ENCODE results near the gene TMEM88. TPM values are rescaled to one million over a fixed set of nuclear protein-coding genes. Genes with fewer than 3 reads are reported as not detected.
A peak's percentile ranks its signal among the peaks of the same experiment; 100 is the strongest.

The TMEM88 gene
- total RNA-seq, 4 donors from 2014 or later = 9.2 to 41.7 (median 25.6) TPM

DNA sequence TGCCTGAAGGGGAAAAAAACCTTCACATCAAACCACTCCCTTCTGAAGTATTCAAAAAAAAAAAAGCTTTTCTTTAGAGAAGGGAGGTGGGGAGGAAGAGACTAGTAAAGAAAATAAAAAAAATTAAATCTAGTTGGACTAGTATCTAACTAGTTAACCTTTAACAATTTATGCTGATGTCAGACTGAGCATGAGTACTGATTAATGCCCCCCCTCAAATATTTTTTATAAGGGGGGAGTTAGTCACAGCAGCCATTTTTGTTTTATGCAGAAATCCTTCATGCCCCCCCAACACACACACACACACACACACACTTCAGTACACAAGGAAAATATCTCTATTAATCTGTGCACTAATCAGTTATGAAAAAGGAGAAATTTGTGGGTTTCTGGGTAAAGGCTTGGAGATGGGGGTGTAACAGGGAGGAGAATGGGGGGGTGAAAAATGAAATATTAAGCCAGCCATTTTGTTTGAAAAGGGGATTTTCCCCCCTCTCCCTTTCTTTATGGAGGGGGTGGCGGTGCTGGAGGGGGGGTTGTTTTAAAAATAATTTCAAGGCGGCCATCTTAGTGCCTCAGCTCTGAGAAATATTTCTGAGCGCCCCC, 29.0 kb downstream of the TMEM88 start:
- 1% methylated on average over 3 of the region's 3 CpGs for WGBS, 2 donors
- Histone ChIP-seq H3K27me3 (no peaks in the 10 kb centered on the region), H3K4me1 (peaks cover 0 to 80% (median 33%) of the 10 kb centered on the region in 4 donors), H3K4me3 (peak overlapping the region; percentile 47 to 88 (median 50)), H3K9me3 (no peaks in the 10 kb centered on the region), H3K36me3 (peaks cover 0 to 12% (median 0%) of the 10 kb centered on the region in 3 donors), H3K27ac (peak overlapping the region; percentile 62 to 95 (median 85))
- TF ChIP-seq, protein P1, sequence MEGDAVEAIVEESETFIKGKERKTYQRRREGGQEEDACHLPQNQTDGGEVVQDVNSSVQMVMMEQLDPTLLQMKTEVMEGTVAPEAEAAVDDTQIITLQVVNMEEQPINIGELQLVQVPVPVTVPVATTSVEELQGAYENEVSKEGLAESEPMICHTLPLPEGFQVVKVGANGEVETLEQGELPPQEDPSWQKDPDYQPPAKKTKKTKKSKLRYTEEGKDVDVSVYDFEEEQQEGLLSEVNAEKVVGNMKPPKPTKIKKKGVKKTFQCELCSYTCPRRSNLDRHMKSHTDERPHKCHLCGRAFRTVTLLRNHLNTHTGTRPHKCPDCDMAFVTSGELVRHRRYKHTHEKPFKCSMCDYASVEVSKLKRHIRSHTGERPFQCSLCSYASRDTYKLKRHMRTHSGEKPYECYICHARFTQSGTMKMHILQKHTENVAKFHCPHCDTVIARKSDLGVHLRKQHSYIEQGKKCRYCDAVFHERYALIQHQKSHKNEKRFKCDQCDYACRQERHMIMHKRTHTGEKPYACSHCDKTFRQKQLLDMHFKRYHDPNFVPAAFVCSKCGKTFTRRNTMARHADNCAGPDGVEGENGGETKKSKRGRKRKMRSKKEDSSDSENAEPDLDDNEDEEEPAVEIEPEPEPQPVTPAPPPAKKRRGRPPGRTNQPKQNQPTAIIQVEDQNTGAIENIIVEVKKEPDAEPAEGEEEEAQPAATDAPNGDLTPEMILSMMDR (IDR thresholded peaks at IDR 0.05) = no peak
- no peak for TF ChIP-seq POLR2A (IDR thresholded peaks at IDR 0.05)
- TF ChIP-seq EP300 (IDR thresholded peaks at IDR 0.05) = no peak
- no peak for DNase-seq (ENCODE audit: low spot score in 2 of 2)

DNA sequence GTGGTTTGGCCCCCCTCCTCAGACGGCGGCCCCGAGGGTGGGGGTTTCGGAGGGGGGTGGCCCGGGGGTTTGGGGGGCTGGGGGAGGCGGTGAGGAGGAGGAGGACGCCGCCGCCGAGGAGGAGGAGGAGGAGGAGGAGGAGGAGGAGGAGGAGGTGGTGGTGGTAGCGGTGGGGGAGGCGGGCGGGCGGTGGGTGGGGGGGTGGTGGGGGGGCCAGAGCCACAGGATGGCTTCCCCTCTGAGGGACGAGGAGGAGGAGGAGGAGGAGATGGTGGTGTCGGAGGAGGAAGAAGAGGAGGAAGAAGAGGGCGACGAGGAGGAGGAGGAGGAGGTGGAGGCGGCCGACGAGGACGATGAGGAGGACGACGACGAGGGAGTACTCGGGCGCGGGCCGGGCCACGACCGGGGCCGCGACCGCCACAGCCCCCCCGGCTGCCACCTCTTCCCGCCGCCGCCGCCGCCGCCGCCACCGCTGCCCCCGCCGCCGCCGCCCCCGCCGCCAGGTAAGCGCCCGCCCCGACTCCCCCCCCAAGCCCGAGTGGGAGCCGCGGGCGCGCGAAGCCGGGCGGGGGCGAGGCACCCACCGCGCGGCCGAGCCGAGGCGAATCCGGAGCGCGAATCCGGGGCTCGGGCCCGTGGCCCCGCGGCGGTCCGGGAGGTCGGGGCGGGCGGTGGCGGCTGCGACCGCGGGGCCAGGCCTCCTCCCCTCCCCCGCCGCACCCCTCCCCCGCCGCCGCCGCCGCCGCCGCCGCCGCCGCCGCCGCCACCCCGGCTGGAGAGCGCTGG, 29.9 kb downstream of the TMEM88 start:
- TF ChIP-seq EP300 (IDR thresholded peaks at IDR 0.05) (no peak), POLR2A (IDR thresholded peaks at IDR 0.05) (no peak)
- TF ChIP-seq, protein P1 (IDR thresholded peaks at IDR 0.05) = no peak
- Histone ChIP-seq H3K4me1 (peaks cover 0 to 86% (median 42%) of the 10 kb centered on the region in 4 donors), H3K4me3 (peak overlapping the region; percentile 47 to 89 (median 80)), H3K36me3 (peaks cover 0 to 10% (median 0%) of the 10 kb centered on the region in 3 donors), H3K27me3 (no peaks in the 10 kb centered on the region), H3K9me3 (no peaks in the 10 kb centered on the region), H3K27ac (peak overlapping the region; percentile 79 to 97 (median 94))
- DNase-seq (ENCODE audit: low spot score in 2 of 2) = no peak
- WGBS, 2 donors = 0 to 1% methylated on average over 42 to 43 of the region's 100 CpGs

DNA sequence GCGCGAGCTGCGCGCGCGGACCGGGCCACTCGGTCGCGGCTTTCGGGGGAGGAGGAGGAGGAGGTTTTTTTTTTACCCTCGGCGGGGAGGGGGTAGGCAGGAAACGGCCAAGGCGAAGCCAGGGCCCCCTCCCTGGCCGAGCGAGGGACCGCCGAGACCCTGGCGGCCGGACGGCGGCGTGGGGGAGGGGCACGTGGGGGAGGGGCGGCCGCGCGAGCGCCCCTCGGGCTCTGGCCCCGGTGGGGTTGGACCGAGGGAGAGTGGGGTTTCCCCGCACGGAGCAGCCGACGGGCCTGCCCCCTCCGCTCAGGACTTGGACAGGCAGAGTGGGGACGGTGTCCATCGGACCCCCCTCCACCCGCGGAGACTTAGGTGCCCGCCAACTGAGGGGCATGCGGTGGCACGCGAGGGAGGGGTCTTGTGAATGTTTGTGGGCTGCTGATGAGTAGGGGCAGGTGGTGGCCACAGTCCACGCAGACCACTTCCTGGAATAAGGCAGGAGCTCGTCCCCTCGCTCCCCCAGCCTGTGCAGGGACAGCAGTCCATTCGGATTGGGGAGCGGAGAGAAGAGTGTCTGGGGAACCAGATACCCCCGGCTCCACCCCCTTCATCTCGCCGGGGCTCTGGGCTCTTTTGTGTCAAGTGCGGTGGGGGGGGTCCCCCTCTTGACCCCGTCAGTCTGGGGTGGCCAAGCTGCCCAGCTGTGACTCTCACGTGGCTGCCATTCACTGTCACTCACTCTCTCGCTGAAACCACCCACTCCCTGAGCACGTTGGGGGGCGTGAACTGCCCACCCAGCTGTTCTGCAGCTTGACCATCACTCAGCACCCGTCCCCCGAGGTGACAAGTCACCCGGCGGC, 30.7 kb downstream of the TMEM88 start:
- 0% methylated on average over 12 to 31 of the region's 64 CpGs for WGBS, 2 donors
- peak in 1 of 2 donors; percentile 29 for DNase-seq (ENCODE audit: low spot score in 2 of 2)
- peaks cover 0 to 84% (median 47%) of the 10 kb centered on the region in 4 donors for H3K4me1 ChIP-seq
- no peaks in the 10 kb centered on the region for H3K9me3 ChIP-seq
- peak overlapping the region; percentile 47 to 89 (median 80) for H3K4me3 ChIP-seq
- no peaks in the 10 kb centered on the region for H3K27me3 ChIP-seq
- H3K36me3 ChIP-seq = peaks cover 0 to 4% (median 0%) of the 10 kb centered on the region in 3 donors
- H3K27ac ChIP-seq = peak overlapping the region; percentile 79 to 97 (median 94)
- no peak for TF ChIP-seq POLR2A (IDR thresholded peaks at IDR 0.05)
- TF ChIP-seq, protein P1 (IDR thresholded peaks at IDR 0.05) = peak in 1 of 5 experiments; percentile 7
- peak in 1 of 2 donors; percentile 53 for TF ChIP-seq EP300 (IDR thresholded peaks at IDR 0.05)

DNA sequence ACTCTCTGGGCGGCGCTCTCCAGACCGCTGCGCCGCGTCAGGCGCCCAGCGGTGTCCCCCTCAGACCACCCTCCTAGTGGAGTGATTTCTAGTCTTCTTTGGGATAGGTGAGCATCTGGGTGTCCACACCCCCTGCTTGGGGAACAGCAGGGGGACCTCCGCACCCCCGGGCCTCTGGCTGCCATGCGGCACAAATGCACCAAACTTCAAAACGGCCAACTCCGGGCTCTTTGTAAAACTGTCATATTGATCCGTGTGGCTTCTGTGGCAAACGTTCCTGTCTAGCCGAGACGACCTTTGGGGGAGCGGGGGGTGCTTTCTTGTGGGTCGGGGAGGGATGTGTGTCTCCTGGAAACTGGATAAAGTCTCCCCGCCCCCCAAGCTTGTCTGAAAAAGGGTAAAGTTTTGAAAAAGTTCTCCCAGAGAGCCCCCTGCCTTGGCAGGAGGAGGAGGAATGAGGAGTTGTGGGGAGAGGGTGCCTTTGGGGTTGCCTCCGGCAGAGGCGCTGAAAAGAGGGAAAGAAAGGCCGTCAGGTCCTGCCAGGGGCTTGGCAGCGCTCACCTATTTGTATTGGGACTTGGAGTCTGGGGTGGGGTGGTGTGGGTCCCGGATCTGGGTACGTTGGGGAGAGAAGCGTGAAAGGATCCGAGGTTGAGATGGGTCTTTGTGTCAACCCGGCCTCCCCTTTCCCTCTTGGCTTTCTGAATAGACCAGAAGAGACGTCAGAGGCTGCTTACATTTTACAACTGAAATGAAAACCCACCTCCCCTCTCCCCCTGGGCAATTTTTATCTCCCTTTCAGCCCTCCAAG, 31.6 kb downstream of the TMEM88 start:
- H3K27me3 ChIP-seq = no peaks in the 10 kb centered on the region
- 2 to 3% methylated on average over 25 to 30 of the region's 30 CpGs for WGBS, 2 donors
- TF ChIP-seq, protein P1 (IDR thresholded peaks at IDR 0.05) = no peak
- TF ChIP-seq POLR2A (IDR thresholded peaks at IDR 0.05) = peak in 1 of 2 donors; percentile 2
- peak overlapping the region; percentile 79 to 97 (median 94) for H3K27ac ChIP-seq
- no peaks in the 10 kb centered on the region for H3K9me3 ChIP-seq
- H3K36me3 ChIP-seq = peaks cover 0 to 10% (median 0%) of the 10 kb centered on the region in 3 donors
- peaks cover 0 to 75% (median 47%) of the 10 kb centered on the region in 4 donors for H3K4me1 ChIP-seq
- DNase-seq (ENCODE audit: low spot score in 2 of 2) = peak in 1 of 2 donors; percentile 33
- peak overlapping the region; percentile 47 to 89 (median 80) for H3K4me3 ChIP-seq

Measured in tibial nerve (tissue), 4 donors.